ENCODE data around the gene GABRB1.

Gene GABRB1

GRCh38 chr4:47463235-47463956 is 432.0 kb downstream of the GABRB1 start, which contains the start of gene COMMD8:
Gene COMMD8 (minus strand): TSS chr4:47463702. CDS start chr4:47463651, 51 bp downstream.
- peak within 1 kb of the TSS; percentile 84 for H3K4me3 ChIP-seq (ENCODE audit: low read length)
- TF ChIP-seq, protein P1, sequence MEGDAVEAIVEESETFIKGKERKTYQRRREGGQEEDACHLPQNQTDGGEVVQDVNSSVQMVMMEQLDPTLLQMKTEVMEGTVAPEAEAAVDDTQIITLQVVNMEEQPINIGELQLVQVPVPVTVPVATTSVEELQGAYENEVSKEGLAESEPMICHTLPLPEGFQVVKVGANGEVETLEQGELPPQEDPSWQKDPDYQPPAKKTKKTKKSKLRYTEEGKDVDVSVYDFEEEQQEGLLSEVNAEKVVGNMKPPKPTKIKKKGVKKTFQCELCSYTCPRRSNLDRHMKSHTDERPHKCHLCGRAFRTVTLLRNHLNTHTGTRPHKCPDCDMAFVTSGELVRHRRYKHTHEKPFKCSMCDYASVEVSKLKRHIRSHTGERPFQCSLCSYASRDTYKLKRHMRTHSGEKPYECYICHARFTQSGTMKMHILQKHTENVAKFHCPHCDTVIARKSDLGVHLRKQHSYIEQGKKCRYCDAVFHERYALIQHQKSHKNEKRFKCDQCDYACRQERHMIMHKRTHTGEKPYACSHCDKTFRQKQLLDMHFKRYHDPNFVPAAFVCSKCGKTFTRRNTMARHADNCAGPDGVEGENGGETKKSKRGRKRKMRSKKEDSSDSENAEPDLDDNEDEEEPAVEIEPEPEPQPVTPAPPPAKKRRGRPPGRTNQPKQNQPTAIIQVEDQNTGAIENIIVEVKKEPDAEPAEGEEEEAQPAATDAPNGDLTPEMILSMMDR (conservative IDR thresholded peaks at IDR 0.05; ENCODE audit: low read length), result no peak
- DNase-seq (ENCODE audit: low read depth), result peak; percentile 92

- no peak overlapping the region for H3K4me3 ChIP-seq (ENCODE audit: low read length)
- DNase-seq (ENCODE audit: low read depth), result no peak
- TF ChIP-seq, protein P1 (conservative IDR thresholded peaks at IDR 0.05; ENCODE audit: low read length), result no peak
Measured at GRCh38 chr4:47465004-47465403, 433.6 kb downstream of the GABRB1 start.

- no peak overlapping the region for H3K4me3 ChIP-seq (ENCODE audit: low read length)
- DNase-seq (ENCODE audit: low read depth), result no peak
Measured at GRCh38 chr4:47466056-47466785, 434.9 kb downstream of the GABRB1 start.

DNA sequence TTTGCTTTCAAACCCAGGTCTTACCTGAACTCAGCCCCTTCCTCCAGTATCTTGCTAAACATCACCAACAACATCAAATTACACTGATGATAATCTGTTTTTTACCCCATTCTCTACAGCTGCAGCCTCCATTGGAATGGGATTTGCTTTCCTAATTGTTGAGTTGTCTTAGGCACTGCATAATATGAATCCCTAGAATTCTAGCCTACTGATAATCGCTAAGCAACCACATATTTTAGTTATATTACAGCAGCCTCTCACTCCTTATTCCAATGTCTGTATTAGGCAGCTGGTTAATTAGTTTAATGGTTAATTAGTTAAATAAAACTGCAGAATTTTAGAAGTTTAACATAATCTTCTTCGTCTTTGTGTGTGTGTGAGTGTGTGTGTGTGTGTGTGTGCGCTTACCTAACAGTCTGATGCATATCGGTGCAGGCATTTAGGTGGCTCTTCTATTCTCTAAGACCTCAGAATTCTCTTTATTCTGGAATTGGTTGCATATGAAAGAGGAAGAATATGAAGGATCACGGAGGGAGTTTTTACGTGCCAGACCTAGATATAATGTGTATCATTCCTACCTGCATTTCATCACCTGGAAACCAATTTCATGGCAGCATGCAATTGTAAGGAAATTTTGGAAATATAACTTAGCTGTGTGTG is 437.5 kb downstream of the GABRB1 start:
- TF ChIP-seq, protein P1 (conservative IDR thresholded peaks at IDR 0.05; ENCODE audit: low read length), result no peak
- DNase-seq (ENCODE audit: low read depth), result peak; percentile 33
- H3K4me3 ChIP-seq (ENCODE audit: low read length), result no peak overlapping the region

More at GRCh38 chr4:47466056-47466785, 434.9 kb downstream of the GABRB1 start:
- TF ChIP-seq, protein P1 (conservative IDR thresholded peaks at IDR 0.05; ENCODE audit: low read length), result no peak

DNA sequence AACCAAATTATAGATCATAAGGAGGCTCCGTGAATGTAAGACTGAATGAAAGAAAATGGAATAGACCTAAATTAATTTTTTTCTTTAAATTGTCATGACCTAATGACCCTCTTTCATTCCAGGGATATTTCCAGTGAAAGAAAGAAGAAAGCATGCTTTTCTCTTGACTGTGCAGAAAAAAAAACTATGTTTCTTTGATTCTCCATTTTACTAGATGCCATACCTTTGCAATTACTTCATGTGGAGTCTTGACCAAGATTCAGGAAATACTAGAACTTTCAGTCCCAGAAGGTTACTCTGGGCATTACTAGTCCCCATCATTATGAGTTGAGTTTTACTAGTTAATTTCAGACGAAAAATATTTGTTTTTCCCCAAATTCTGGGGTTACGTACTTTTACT is 438.6 kb downstream of the GABRB1 start:
- DNase-seq (ENCODE audit: low read depth), result peak; percentile 50
- TF ChIP-seq, protein P1 (conservative IDR thresholded peaks at IDR 0.05; ENCODE audit: low read length), result no peak

GRCh38 chr4:47471064-47471463 is 439.7 kb downstream of the GABRB1 start:
- no peak for DNase-seq (ENCODE audit: low read depth)
- TF ChIP-seq, protein P1 (conservative IDR thresholded peaks at IDR 0.05; ENCODE audit: low read length), result no peak
- H3K4me3 ChIP-seq (ENCODE audit: low read length), result no peak overlapping the region

More for the DNA sequence above, 438.6 kb downstream of the GABRB1 start:
- no peak overlapping the region for H3K4me3 ChIP-seq (ENCODE audit: low read length)
